ENCODE results near the gene NEURL1.

- no peak for TF ChIP-seq GATA2 (IDR thresholded peaks at IDR 0.05; ENCODE audit: low read depth, low read length)
- no peak for TF ChIP-seq GATA3 (IDR thresholded peaks at IDR 0.05; ENCODE audit: low read depth, low read length)
Observed at GRCh38 chr10:103636492-103636891, 143.0 kb downstream of the NEURL1 start.

Measured in SH-SY5Y (cell line).